Activated T-cell treated with anti-CD3 and anti-CD28 coated beads for 4 hours (primary cell): ENCODE measurements around the gene OTULIN.

ENCODE experiments used
- DNase-seq: peaks from one replicate; pipeline ENCODE4 v3.0.0-alpha.2; 2020

OTULIN gene

GRCh38 chr5:14723701-14724132 is 59.2 kb downstream of the OTULIN start:
- DNase-seq: no peak

- no peak for DNase-seq
These were observed 60.1 kb downstream of the OTULIN start for GRCh38 chr5:14724633-14725032.

GRCh38 chr5:14726066-14726838 is 61.7 kb downstream of the OTULIN start:
- no peak for DNase-seq

- DNase-seq: peak; percentile 60
These were observed 62.9 kb downstream of the OTULIN start for GRCh38 chr5:14727428-14727865.

GRCh38 chr5:14727928-14728458 is 63.5 kb downstream of the OTULIN start:
- no peak for DNase-seq

GRCh38 chr5:14728459-14728938 is 64.0 kb downstream of the OTULIN start:
- no peak for DNase-seq

- no peak for DNase-seq
These were observed 65.2 kb downstream of the OTULIN start for GRCh38 chr5:14729448-14730385.

GRCh38 chr5:14730466-14730865 is 65.9 kb downstream of the OTULIN start:
- no peak for DNase-seq

- no peak for DNase-seq
These were observed 66.4 kb downstream of the OTULIN start for GRCh38 chr5:14730881-14731280.

- DNase-seq: no peak
These were observed 68.5 kb downstream of the OTULIN start for GRCh38 chr5:14732991-14733390.

GRCh38 chr5:14733661-14734060 is 69.1 kb downstream of the OTULIN start:
- no peak for DNase-seq

GRCh38 chr5:14734396-14734795 is 69.9 kb downstream of the OTULIN start:
- DNase-seq: no peak

- no peak for DNase-seq
These were observed 71.4 kb downstream of the OTULIN start for GRCh38 chr5:14735944-14736343.

GRCh38 chr5:14737291-14737690 is 72.8 kb downstream of the OTULIN start:
- DNase-seq: no peak

- DNase-seq: no peak
These were observed 73.5 kb downstream of the OTULIN start for GRCh38 chr5:14738050-14738449.

- DNase-seq: no peak
These were observed 75.0 kb downstream of the OTULIN start for GRCh38 chr5:14739538-14739937.

- no peak for DNase-seq
These were observed 75.5 kb downstream of the OTULIN start for GRCh38 chr5:14739981-14740380.

- no peak for DNase-seq
These were observed 76.6 kb downstream of the OTULIN start for GRCh38 chr5:14741131-14741530.

GRCh38 chr5:14741801-14742440 is 77.4 kb downstream of the OTULIN start:
- DNase-seq: no peak

- DNase-seq: no peak
These were observed 78.0 kb downstream of the OTULIN start for GRCh38 chr5:14742498-14742897.

- no peak for DNase-seq
These were observed 79.2 kb downstream of the OTULIN start for GRCh38 chr5:14743601-14744295.
